ENCODE results near the gene TMUB2.

Gene TMUB2

GRCh38 chr17:44218344-44219107 lies 31.8 kb downstream of the TMUB2 start:
- Histone ChIP-seq H3K79me2 (ENCODE audit: low read length) (peaks cover 64% of the 10 kb centered on the region), H4K20me1 (ENCODE audit: insufficient read depth, low read length) (no peaks in the 10 kb centered on the region), H2AFZ (ENCODE audit: low read depth, low read length) (no peak overlapping the region), H3K4me3 (ENCODE audit: low read length) (peak overlapping the region; percentile 97), H3K27ac (ENCODE audit: low read length) (peak overlapping the region; percentile 95), H3K4me1 (ENCODE audit: low read length) (peaks cover 33% of the 10 kb centered on the region), H3K27me3 (ENCODE audit: low read depth, low read length) (no peaks in the 10 kb centered on the region), H3K9me3 (ENCODE audit: insufficient read depth, low read length) (no peaks in the 10 kb centered on the region), H3K36me3 (replicated peaks; ENCODE audit: low read depth, low read length) (peaks cover 32% of the 10 kb centered on the region), H3K9ac (ENCODE audit: low read length) (peak overlapping the region; percentile 99), H3K4me2 (ENCODE audit: low read length) (peak overlapping the region; percentile 93)
- TF ChIP-seq CTCF (IDR thresholded peaks at IDR 0.05; ENCODE audit: low read depth, low read length), result peak; percentile 50
- TF ChIP-seq EZH2phosphoT487 (IDR thresholded peaks at IDR 0.05; ENCODE audit: low read depth), result no peak

GRCh38 chr17:44219108-44219615 lies 32.4 kb downstream of the TMUB2 start:
- no peak overlapping the region for H2AFZ ChIP-seq (ENCODE audit: low read depth, low read length)
- H3K27ac ChIP-seq (ENCODE audit: low read length), result peak overlapping the region; percentile 95
- peaks cover 28% of the 10 kb centered on the region for H3K36me3 ChIP-seq (replicated peaks; ENCODE audit: low read depth, low read length)
- H3K4me3 ChIP-seq (ENCODE audit: low read length), result peak overlapping the region; percentile 97
- H3K79me2 ChIP-seq (ENCODE audit: low read length), result peaks cover 64% of the 10 kb centered on the region
- peak overlapping the region; percentile 60 for H3K4me2 ChIP-seq (ENCODE audit: low read length)
- H3K9ac ChIP-seq (ENCODE audit: low read length), result peak overlapping the region; percentile 99
- peaks cover 33% of the 10 kb centered on the region for H3K4me1 ChIP-seq (ENCODE audit: low read length)
- H4K20me1 ChIP-seq (ENCODE audit: insufficient read depth, low read length), result no peaks in the 10 kb centered on the region
- no peaks in the 10 kb centered on the region for H3K9me3 ChIP-seq (ENCODE audit: insufficient read depth, low read length)
- TF ChIP-seq EZH2phosphoT487 (IDR thresholded peaks at IDR 0.05; ENCODE audit: low read depth) (no peak), CTCF (IDR thresholded peaks at IDR 0.05; ENCODE audit: low read depth, low read length) (0 out of 2 replicates have a peak, but pooled peaks have one; percentile 8)
- no peaks in the 10 kb centered on the region for H3K27me3 ChIP-seq (ENCODE audit: low read depth, low read length)

- H3K27me3 ChIP-seq (ENCODE audit: low read depth, low read length), result no peaks in the 10 kb centered on the region
- H3K4me1 ChIP-seq (ENCODE audit: low read length), result peaks cover 33% of the 10 kb centered on the region
- peak within 1 kb of the TSS; percentile 99 for H3K9ac ChIP-seq (ENCODE audit: low read length)
- peaks cover 63% of the 10 kb centered on the region for H3K79me2 ChIP-seq (ENCODE audit: low read length)
- no peak for TF ChIP-seq EZH2phosphoT487 (IDR thresholded peaks at IDR 0.05; ENCODE audit: low read depth)
- TF ChIP-seq CTCF (IDR thresholded peaks at IDR 0.05; ENCODE audit: low read depth, low read length), result no peak
- H3K27ac ChIP-seq (ENCODE audit: low read length), result peak within 1 kb of the TSS; percentile 95
- H3K36me3 ChIP-seq (replicated peaks; ENCODE audit: low read depth, low read length), result peaks cover 22% of the 10 kb centered on the region
- peak within 1 kb of the TSS; percentile 73 for H3K4me2 ChIP-seq (ENCODE audit: low read length)
- no peak within 1 kb of the TSS for H2AFZ ChIP-seq (ENCODE audit: low read depth, low read length)
- no peaks in the 10 kb centered on the region for H4K20me1 ChIP-seq (ENCODE audit: insufficient read depth, low read length)
- H3K9me3 ChIP-seq (ENCODE audit: insufficient read depth, low read length), result no peaks in the 10 kb centered on the region
- peak within 1 kb of the TSS; percentile 97 for H3K4me3 ChIP-seq (ENCODE audit: low read length)
Measured at GRCh38 chr17:44219616-44220212, 32.9 kb downstream of the TMUB2 start, which contains the start of gene UBTF. UBTF (minus strand) TSS chr17:44219675; CDS start chr17:44218229, 1,446 bp downstream.
